ENCODE measurements around the gene RIOX2.

RIOX2 gene

GRCh38 chr3:97942801-97943546 is 29.3 kb downstream of the RIOX2 start:
- H3K36me3 ChIP-seq (ENCODE audit: control insufficient read depth, insufficient read depth, low read length): peaks cover 28% of the 10 kb centered on the region
- H3K4me1 ChIP-seq (ENCODE audit: control insufficient read depth, insufficient read depth, low read length, poor library complexity, severe bottlenecking): no peaks in the 10 kb centered on the region
- H3K4me3 ChIP-seq (ENCODE audit: insufficient read depth, low read depth, low read length, poor library complexity, severe bottlenecking): no peak overlapping the region
- no peaks in the 10 kb centered on the region for H3K9me3 ChIP-seq (ENCODE audit: control insufficient read depth, low read length)
- no peak for DNase-seq
- no peak overlapping the region for H3K27ac ChIP-seq (ENCODE audit: insufficient read depth, low read length, poor library complexity, severe bottlenecking)
- no peaks in the 10 kb centered on the region for H3K27me3 ChIP-seq (replicated peaks; ENCODE audit: control insufficient read depth, insufficient read depth, low read length, poor library complexity, severe bottlenecking)

DNA sequence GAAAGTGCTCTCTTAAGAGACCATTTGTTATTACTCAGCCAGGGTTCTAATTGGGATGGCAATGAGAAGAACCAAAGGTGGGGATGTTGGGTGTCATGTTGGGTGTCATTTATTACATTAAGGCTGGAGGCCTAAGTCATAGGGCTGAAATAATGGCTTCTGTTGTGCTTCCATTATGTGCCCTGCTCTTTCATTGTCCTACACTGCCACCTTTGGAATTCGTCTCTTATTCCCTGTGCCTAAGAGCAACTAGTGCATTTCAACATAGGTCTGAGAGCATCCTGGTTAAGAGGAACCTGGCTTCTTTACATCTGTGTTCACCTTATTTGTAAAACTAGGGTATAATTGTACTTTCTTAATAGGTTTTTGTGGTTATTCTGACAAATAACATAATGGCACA is 32.2 kb downstream of the RIOX2 start:
- peaks cover 3% of the 10 kb centered on the region for H3K36me3 ChIP-seq (ENCODE audit: control insufficient read depth, insufficient read depth, low read length)

DNA sequence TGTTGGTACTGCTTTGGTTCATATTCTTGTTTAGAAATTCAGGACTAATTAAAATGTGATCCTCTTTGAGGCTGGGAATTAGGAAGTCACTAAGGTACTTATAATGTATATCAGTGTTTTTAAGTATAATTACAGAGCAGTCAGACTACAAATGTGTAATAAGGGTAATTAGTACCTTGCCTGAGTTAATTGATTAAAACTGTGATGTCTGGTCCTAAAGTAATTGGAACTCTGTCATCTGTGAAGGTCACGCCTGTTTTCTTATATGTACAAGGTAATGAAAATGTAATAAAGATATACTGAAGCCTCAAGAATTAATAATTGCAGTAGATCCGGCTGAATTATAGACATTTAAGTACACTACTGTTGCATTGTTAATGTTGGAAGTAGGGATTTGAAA is 32.8 kb downstream of the RIOX2 start:
- Histone ChIP-seq H3K36me3 (ENCODE audit: control insufficient read depth, insufficient read depth, low read length) (no peaks in the 10 kb centered on the region), H3K27me3 (replicated peaks; ENCODE audit: control insufficient read depth, insufficient read depth, low read length, poor library complexity, severe bottlenecking) (no peaks in the 10 kb centered on the region), H3K4me3 (ENCODE audit: insufficient read depth, low read depth, low read length, poor library complexity, severe bottlenecking) (no peak overlapping the region), H3K9me3 (ENCODE audit: control insufficient read depth, low read length) (no peaks in the 10 kb centered on the region), H3K4me1 (ENCODE audit: control insufficient read depth, insufficient read depth, low read length, poor library complexity, severe bottlenecking) (no peaks in the 10 kb centered on the region), H3K27ac (ENCODE audit: insufficient read depth, low read length, poor library complexity, severe bottlenecking) (no peak overlapping the region)
- no peak for DNase-seq

More for the DNA sequence above, 32.2 kb downstream of the RIOX2 start:
- no peak for DNase-seq
- Histone ChIP-seq H3K27me3 (replicated peaks; ENCODE audit: control insufficient read depth, insufficient read depth, low read length, poor library complexity, severe bottlenecking) (no peaks in the 10 kb centered on the region), H3K9me3 (ENCODE audit: control insufficient read depth, low read length) (no peaks in the 10 kb centered on the region), H3K4me3 (ENCODE audit: insufficient read depth, low read depth, low read length, poor library complexity, severe bottlenecking) (no peak overlapping the region), H3K4me1 (ENCODE audit: control insufficient read depth, insufficient read depth, low read length, poor library complexity, severe bottlenecking) (no peaks in the 10 kb centered on the region), H3K27ac (ENCODE audit: insufficient read depth, low read length, poor library complexity, severe bottlenecking) (no peak overlapping the region)

DNA sequence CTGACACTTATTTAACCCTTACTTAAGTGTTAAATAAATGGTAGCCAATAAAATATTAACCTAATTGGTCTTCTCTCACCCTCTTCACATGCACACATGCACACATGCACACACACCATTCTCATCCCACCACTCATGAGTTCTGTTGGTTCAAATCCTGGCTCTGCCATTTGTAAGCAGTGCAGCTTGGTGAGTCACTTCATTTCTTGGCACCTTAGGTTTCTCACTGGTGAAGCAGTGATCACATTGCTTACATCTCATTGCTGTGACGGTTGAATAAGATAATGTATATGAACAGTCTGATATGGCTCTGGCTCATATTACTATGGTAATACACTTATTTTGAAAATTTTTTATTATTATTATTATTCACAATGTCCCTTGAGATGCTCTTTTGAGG is 33.8 kb downstream of the RIOX2 start:
- Histone ChIP-seq H3K4me1 (ENCODE audit: control insufficient read depth, insufficient read depth, low read length, poor library complexity, severe bottlenecking) (no peaks in the 10 kb centered on the region), H3K27me3 (replicated peaks; ENCODE audit: control insufficient read depth, insufficient read depth, low read length, poor library complexity, severe bottlenecking) (no peaks in the 10 kb centered on the region), H3K4me3 (ENCODE audit: insufficient read depth, low read depth, low read length, poor library complexity, severe bottlenecking) (no peak overlapping the region), H3K36me3 (ENCODE audit: control insufficient read depth, insufficient read depth, low read length) (no peaks in the 10 kb centered on the region), H3K27ac (ENCODE audit: insufficient read depth, low read length, poor library complexity, severe bottlenecking) (no peak overlapping the region), H3K9me3 (ENCODE audit: control insufficient read depth, low read length) (no peaks in the 10 kb centered on the region)
- DNase-seq: no peak

- no peak for DNase-seq
- H3K9me3 ChIP-seq (ENCODE audit: control insufficient read depth, low read length): no peaks in the 10 kb centered on the region
- H3K4me1 ChIP-seq (ENCODE audit: control insufficient read depth, insufficient read depth, low read length, poor library complexity, severe bottlenecking): no peaks in the 10 kb centered on the region
- H3K4me3 ChIP-seq (ENCODE audit: insufficient read depth, low read depth, low read length, poor library complexity, severe bottlenecking): no peak overlapping the region
- H3K27ac ChIP-seq (ENCODE audit: insufficient read depth, low read length, poor library complexity, severe bottlenecking): no peak overlapping the region
- H3K27me3 ChIP-seq (replicated peaks; ENCODE audit: control insufficient read depth, insufficient read depth, low read length, poor library complexity, severe bottlenecking): no peaks in the 10 kb centered on the region
- H3K36me3 ChIP-seq (ENCODE audit: control insufficient read depth, insufficient read depth, low read length): no peaks in the 10 kb centered on the region
Measured at GRCh38 chr3:97937205-97937604, 35.0 kb downstream of the RIOX2 start.

GRCh38 chr3:97935842-97936241 is 36.4 kb downstream of the RIOX2 start:
- DNase-seq: no peak
- no peaks in the 10 kb centered on the region for H3K4me1 ChIP-seq (ENCODE audit: control insufficient read depth, insufficient read depth, low read length, poor library complexity, severe bottlenecking)
- no peaks in the 10 kb centered on the region for H3K36me3 ChIP-seq (ENCODE audit: control insufficient read depth, insufficient read depth, low read length)
- H3K27me3 ChIP-seq (replicated peaks; ENCODE audit: control insufficient read depth, insufficient read depth, low read length, poor library complexity, severe bottlenecking): no peaks in the 10 kb centered on the region
- H3K4me3 ChIP-seq (ENCODE audit: insufficient read depth, low read depth, low read length, poor library complexity, severe bottlenecking): no peak overlapping the region
- no peak overlapping the region for H3K27ac ChIP-seq (ENCODE audit: insufficient read depth, low read length, poor library complexity, severe bottlenecking)
- H3K9me3 ChIP-seq (ENCODE audit: control insufficient read depth, low read length): no peaks in the 10 kb centered on the region

DNA sequence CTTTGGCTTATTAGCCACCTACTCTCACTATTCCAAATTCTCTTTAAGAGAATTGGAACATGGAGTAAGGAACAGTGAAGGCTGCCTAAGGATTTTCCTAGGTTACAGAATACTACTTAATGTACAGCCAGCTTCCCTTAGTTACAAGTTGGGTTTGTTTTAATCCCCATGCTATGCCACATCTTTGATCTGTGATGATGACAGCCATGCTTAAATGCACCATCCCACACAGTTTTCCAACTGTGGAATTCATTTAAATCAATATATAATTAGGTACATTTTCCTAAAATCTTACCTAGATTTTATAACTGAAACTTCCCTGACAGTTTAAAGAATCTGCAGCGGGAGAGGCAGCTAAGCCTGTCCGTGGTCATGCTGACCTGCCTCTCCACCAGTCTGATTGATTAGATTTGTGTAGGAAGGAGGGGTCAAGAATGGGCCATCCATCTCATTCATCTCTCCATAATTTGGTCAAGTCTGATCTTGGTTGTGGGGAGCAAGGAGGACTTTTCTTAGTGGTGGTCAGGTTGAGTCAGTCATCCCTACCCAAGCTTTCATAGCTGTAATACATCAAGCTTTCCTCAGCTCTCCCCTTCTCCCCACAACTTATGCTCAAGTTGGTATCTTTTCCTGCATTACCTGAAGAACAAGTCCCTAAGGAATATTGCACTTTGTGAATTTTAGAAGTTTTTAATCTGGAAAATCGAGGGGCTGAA is 37.1 kb downstream of the RIOX2 start:
- no peaks in the 10 kb centered on the region for H3K27me3 ChIP-seq (replicated peaks; ENCODE audit: control insufficient read depth, insufficient read depth, low read length, poor library complexity, severe bottlenecking)
- H3K27ac ChIP-seq (ENCODE audit: insufficient read depth, low read length, poor library complexity, severe bottlenecking): no peak overlapping the region
- DNase-seq: no peak
- no peaks in the 10 kb centered on the region for H3K9me3 ChIP-seq (ENCODE audit: control insufficient read depth, low read length)
- H3K4me1 ChIP-seq (ENCODE audit: control insufficient read depth, insufficient read depth, low read length, poor library complexity, severe bottlenecking): no peaks in the 10 kb centered on the region
- no peak overlapping the region for H3K4me3 ChIP-seq (ENCODE audit: insufficient read depth, low read depth, low read length, poor library complexity, severe bottlenecking)
- H3K36me3 ChIP-seq (ENCODE audit: control insufficient read depth, insufficient read depth, low read length): no peaks in the 10 kb centered on the region

GRCh38 chr3:97932387-97932801 is 39.8 kb downstream of the RIOX2 start:
- Histone ChIP-seq H3K27ac (ENCODE audit: insufficient read depth, low read length, poor library complexity, severe bottlenecking) (no peak overlapping the region), H3K36me3 (ENCODE audit: control insufficient read depth, insufficient read depth, low read length) (no peaks in the 10 kb centered on the region), H3K4me1 (ENCODE audit: control insufficient read depth, insufficient read depth, low read length, poor library complexity, severe bottlenecking) (no peaks in the 10 kb centered on the region), H3K9me3 (ENCODE audit: control insufficient read depth, low read length) (no peaks in the 10 kb centered on the region), H3K4me3 (ENCODE audit: insufficient read depth, low read depth, low read length, poor library complexity, severe bottlenecking) (no peak overlapping the region), H3K27me3 (replicated peaks; ENCODE audit: control insufficient read depth, insufficient read depth, low read length, poor library complexity, severe bottlenecking) (no peaks in the 10 kb centered on the region)
- DNase-seq: no peak

GRCh38 chr3:97931218-97931617 is 41.0 kb downstream of the RIOX2 start:
- Histone ChIP-seq H3K27me3 (replicated peaks; ENCODE audit: control insufficient read depth, insufficient read depth, low read length, poor library complexity, severe bottlenecking) (no peaks in the 10 kb centered on the region), H3K27ac (ENCODE audit: insufficient read depth, low read length, poor library complexity, severe bottlenecking) (no peak overlapping the region), H3K9me3 (ENCODE audit: control insufficient read depth, low read length) (no peaks in the 10 kb centered on the region), H3K4me1 (ENCODE audit: control insufficient read depth, insufficient read depth, low read length, poor library complexity, severe bottlenecking) (no peaks in the 10 kb centered on the region), H3K4me3 (ENCODE audit: insufficient read depth, low read depth, low read length, poor library complexity, severe bottlenecking) (no peak overlapping the region), H3K36me3 (ENCODE audit: control insufficient read depth, insufficient read depth, low read length) (no peaks in the 10 kb centered on the region)
- no peak for DNase-seq

DNA sequence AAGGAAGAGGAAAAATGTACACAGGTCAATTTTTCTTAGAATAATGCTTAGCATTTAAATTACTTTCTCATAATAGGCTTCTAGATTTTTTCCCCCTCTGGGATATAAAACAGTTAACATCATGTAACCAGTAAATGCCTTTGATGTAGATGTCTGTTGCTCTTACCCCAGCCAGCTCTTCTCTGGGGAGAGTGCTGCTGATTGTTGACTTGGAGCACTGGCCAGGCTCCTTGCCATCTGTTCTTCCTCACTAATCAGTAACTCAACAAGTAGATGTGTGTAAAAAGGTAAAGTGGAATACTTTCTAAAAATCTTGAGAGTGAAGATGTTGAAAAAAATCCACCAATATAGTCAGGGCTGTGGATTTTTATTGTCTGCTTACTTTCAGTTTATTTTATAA is 42.2 kb downstream of the RIOX2 start:
- DNase-seq: no peak
- no peaks in the 10 kb centered on the region for H3K36me3 ChIP-seq (ENCODE audit: control insufficient read depth, insufficient read depth, low read length)
- H3K27ac ChIP-seq (ENCODE audit: insufficient read depth, low read length, poor library complexity, severe bottlenecking): no peak overlapping the region
- H3K4me3 ChIP-seq (ENCODE audit: insufficient read depth, low read depth, low read length, poor library complexity, severe bottlenecking): no peak overlapping the region
- no peaks in the 10 kb centered on the region for H3K9me3 ChIP-seq (ENCODE audit: control insufficient read depth, low read length)
- H3K27me3 ChIP-seq (replicated peaks; ENCODE audit: control insufficient read depth, insufficient read depth, low read length, poor library complexity, severe bottlenecking): no peaks in the 10 kb centered on the region
- no peaks in the 10 kb centered on the region for H3K4me1 ChIP-seq (ENCODE audit: control insufficient read depth, insufficient read depth, low read length, poor library complexity, severe bottlenecking)
